ENCODE measurements around the gene ITSN1. TPM values are rescaled to one million over a fixed set of nuclear protein-coding genes. Genes with fewer than 3 reads are reported as not detected.
"Not testable (repeated sequence)": the region's sequence is repeated elsewhere in the genome, so short reads cannot be mapped to it uniquely, and the experiment has no call there.

The ITSN1 gene
- total RNA-seq, 1 experiment from 2014 or later: 50.3 TPM

DNA sequence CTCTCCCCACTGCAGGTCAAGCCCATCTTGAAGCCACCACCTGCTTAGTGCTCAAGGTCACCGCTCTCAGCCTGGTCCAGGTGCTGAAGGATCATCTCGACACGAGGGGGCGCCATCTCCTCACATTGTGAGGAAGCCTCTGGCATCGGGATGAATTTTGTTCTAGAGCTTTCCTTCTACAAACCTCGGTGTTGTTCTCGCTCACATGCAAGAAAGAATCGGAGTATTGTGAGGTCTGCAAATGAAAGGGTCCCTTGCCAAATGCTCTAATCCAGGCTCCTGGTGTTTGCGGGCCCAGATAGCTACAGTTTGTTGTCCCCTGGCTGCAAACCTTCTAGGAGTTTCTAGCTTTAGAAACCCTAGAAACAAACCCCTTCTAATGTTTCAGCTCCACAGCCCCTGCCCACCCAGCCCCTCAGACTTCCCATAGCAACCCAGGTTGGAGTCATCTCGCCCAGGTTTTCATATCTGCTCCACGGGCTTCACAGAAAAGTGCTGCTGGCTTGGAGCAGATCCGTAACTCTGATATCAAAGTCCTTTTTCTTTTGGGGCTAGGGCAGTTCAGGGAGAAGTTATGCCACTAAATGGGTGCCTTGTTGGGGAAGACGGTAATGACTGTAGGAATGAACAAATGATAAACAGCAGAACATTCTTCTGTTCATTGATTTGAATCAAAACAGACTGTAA, 281.9 kb downstream of the ITSN1 start:
- H3K27ac ChIP-seq (ENCODE audit: low read length): peak overlapping the region; percentile 76
- no peaks in the 10 kb centered on the region for H3K36me3 ChIP-seq (ENCODE audit: control insufficient read depth, insufficient read depth, low read length)
- no peak for TF ChIP-seq TCF7L2 (IDR thresholded peaks at IDR 0.05; ENCODE audit: low read depth, low read length)
- no peak for TF ChIP-seq POLR2AphosphoS5 (IDR thresholded peaks at IDR 0.05; ENCODE audit: low read depth, low read length)
- no peak for TF ChIP-seq SIN3A (IDR thresholded peaks at IDR 0.05; ENCODE audit: borderline replicate concordance, insufficient read depth, low read depth, low read length)
- TF ChIP-seq, protein P1, sequence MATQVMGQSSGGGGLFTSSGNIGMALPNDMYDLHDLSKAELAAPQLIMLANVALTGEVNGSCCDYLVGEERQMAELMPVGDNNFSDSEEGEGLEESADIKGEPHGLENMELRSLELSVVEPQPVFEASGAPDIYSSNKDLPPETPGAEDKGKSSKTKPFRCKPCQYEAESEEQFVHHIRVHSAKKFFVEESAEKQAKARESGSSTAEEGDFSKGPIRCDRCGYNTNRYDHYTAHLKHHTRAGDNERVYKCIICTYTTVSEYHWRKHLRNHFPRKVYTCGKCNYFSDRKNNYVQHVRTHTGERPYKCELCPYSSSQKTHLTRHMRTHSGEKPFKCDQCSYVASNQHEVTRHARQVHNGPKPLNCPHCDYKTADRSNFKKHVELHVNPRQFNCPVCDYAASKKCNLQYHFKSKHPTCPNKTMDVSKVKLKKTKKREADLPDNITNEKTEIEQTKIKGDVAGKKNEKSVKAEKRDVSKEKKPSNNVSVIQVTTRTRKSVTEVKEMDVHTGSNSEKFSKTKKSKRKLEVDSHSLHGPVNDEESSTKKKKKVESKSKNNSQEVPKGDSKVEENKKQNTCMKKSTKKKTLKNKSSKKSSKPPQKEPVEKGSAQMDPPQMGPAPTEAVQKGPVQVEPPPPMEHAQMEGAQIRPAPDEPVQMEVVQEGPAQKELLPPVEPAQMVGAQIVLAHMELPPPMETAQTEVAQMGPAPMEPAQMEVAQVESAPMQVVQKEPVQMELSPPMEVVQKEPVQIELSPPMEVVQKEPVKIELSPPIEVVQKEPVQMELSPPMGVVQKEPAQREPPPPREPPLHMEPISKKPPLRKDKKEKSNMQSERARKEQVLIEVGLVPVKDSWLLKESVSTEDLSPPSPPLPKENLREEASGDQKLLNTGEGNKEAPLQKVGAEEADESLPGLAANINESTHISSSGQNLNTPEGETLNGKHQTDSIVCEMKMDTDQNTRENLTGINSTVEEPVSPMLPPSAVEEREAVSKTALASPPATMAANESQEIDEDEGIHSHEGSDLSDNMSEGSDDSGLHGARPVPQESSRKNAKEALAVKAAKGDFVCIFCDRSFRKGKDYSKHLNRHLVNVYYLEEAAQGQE (IDR thresholded peaks at IDR 0.05; ENCODE audit: insufficient read depth in 1 of 2, low read depth in 2 of 2, low read length in 1 of 2): no peak
- TF ChIP-seq, protein P2, sequence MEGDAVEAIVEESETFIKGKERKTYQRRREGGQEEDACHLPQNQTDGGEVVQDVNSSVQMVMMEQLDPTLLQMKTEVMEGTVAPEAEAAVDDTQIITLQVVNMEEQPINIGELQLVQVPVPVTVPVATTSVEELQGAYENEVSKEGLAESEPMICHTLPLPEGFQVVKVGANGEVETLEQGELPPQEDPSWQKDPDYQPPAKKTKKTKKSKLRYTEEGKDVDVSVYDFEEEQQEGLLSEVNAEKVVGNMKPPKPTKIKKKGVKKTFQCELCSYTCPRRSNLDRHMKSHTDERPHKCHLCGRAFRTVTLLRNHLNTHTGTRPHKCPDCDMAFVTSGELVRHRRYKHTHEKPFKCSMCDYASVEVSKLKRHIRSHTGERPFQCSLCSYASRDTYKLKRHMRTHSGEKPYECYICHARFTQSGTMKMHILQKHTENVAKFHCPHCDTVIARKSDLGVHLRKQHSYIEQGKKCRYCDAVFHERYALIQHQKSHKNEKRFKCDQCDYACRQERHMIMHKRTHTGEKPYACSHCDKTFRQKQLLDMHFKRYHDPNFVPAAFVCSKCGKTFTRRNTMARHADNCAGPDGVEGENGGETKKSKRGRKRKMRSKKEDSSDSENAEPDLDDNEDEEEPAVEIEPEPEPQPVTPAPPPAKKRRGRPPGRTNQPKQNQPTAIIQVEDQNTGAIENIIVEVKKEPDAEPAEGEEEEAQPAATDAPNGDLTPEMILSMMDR (IDR thresholded peaks at IDR 0.05): peak; percentile 84
- H3K4me1 ChIP-seq (ENCODE audit: control insufficient read depth, insufficient read depth, low read length): peaks cover 22% of the 10 kb centered on the region
- DNase-seq (ENCODE audit: low read depth, low spot score): peak; percentile 51
- intact Hi-C loops (cut with micrococcal nuclease; ENCODE audit: unreplicated experiment) (loop anchor here (1.0 to 10.0 kb wide), 2 partner anchors 61 to 424 kb away; no protein-coding TSS in a partner anchor), in situ Hi-C loops (cut with HindIII; ENCODE audit: low pct_unique_long_range_greater_than_20kb, low sequenced_read_pairs) (no loop called here)
- POLR2A ChIA-PET: interaction anchor here (0.6 to 0.7 kb wide), 2 partner anchors 139 to 162 kb away, joined by 4 to 5 read pairs; no protein-coding TSS in a partner anchor
- CTCF ChIA-PET: interaction anchor here (0.6 to 1.7 kb wide), 9 partner anchors 24 to 1012 kb away, joined by 3 to 5 read pairs (median 4); partner anchors contain the start of gene KCNE2
- no peaks in the 10 kb centered on the region for H3K9me3 ChIP-seq (ENCODE audit: control insufficient read depth, insufficient read depth, low read depth, low read length)
- BruUV-seq (replicated peaks): no TSS peak
- H3K27me3 ChIP-seq (ENCODE audit: control insufficient read depth, insufficient read depth, low read length): no peaks in the 10 kb centered on the region
- ATAC-seq: peak; percentile 96
- peak overlapping the region in 1 of 2 experiments; percentile 23; a peak in 1 of 4 replicates for H3K4me3 ChIP-seq (ENCODE audit: low read depth in 2 of 2, low read length in 2 of 2)

DNA sequence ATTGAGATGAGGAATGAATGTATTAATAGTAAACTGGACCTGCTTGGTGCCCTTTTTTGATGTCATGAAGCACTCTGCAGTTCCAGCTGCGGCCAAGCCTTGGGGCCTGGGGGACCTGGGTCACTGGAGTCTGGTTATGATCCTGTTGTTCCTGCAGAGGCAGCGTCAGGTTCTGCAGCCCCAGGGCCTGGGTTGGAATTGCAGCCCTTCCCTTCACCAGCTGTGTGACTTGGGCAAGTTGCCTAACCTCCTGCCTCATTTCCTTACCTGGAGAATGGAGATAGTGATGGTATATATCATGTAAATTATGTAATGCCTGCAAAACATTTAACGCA, 282.4 kb downstream of the ITSN1 start:
- no TSS peak for BruUV-seq (replicated peaks)
- Histone ChIP-seq H3K36me3 (ENCODE audit: control insufficient read depth, insufficient read depth, low read length) (no peaks in the 10 kb centered on the region), H3K4me1 (ENCODE audit: control insufficient read depth, insufficient read depth, low read length) (peaks cover 22% of the 10 kb centered on the region), H3K9me3 (ENCODE audit: control insufficient read depth, insufficient read depth, low read depth, low read length) (no peaks in the 10 kb centered on the region), H3K27ac (ENCODE audit: low read length) (peak overlapping the region; percentile 76), H3K27me3 (ENCODE audit: control insufficient read depth, insufficient read depth, low read length) (no peaks in the 10 kb centered on the region), H3K4me3 (ENCODE audit: low read depth in 2 of 2, low read length in 2 of 2) (no peak overlapping the region)
- TF ChIP-seq, protein P2 (IDR thresholded peaks at IDR 0.05): no peak
- no peak for TF ChIP-seq TCF7L2 (IDR thresholded peaks at IDR 0.05; ENCODE audit: low read depth, low read length)
- no peak for TF ChIP-seq POLR2AphosphoS5 (IDR thresholded peaks at IDR 0.05; ENCODE audit: low read depth, low read length)
- TF ChIP-seq, protein P1 (IDR thresholded peaks at IDR 0.05; ENCODE audit: insufficient read depth in 1 of 2, low read depth in 2 of 2, low read length in 1 of 2): no peak
- no peak for TF ChIP-seq SIN3A (IDR thresholded peaks at IDR 0.05; ENCODE audit: borderline replicate concordance, insufficient read depth, low read depth, low read length)
- ChIA-PET CTCF (interaction anchor here (0.6 to 1.7 kb wide), 6 partner anchors 23 to 1011 kb away, joined by 3 to 5 read pairs (median 4); partner anchors contain the start of gene KCNE2), POLR2A (interaction anchor here (0.6 to 0.7 kb wide), 2 partner anchors 138 to 162 kb away, joined by 4 to 5 read pairs; no protein-coding TSS in a partner anchor)
- no peak for DNase-seq (ENCODE audit: low read depth, low spot score)
- in situ Hi-C loops (cut with HindIII; ENCODE audit: low pct_unique_long_range_greater_than_20kb, low sequenced_read_pairs) (no loop called here), intact Hi-C loops (cut with micrococcal nuclease; ENCODE audit: unreplicated experiment) (loop anchor here (1.0 to 10.0 kb wide), 2 partner anchors 60 to 424 kb away; no protein-coding TSS in a partner anchor)
- ATAC-seq: peak; percentile 75

DNA sequence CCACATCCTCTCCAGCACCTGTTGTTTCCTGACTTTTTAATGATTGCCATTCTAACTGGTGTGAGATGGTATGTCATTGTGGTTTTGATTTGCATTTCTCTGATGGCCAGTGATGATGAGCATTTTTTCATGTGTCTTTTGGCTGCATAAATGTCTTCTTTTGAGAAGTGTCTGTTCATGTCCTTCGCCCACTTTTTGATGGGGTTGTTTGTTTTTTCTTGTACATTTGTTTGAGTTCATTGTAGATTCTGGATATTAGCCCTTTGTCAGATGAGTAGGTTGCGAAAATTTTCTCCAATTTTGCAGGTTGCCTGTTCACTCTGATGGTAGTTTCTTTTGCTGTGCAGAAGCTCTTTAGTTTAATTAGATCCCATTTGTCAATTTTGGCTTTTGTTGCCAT, 283.9 kb downstream of the ITSN1 start:
- BruUV-seq (replicated peaks); H3K4me3 ChIP-seq (ENCODE audit: low read depth in 2 of 2, low read length in 2 of 2); H3K27ac ChIP-seq (ENCODE audit: low read length); POLR2A ChIA-PET; ATAC-seq; CTCF ChIA-PET; DNase-seq (ENCODE audit: low read depth, low spot score); H3K27me3 ChIP-seq (ENCODE audit: control insufficient read depth, insufficient read depth, low read length); H3K9me3 ChIP-seq (ENCODE audit: control insufficient read depth, insufficient read depth, low read depth, low read length); H3K36me3 ChIP-seq (ENCODE audit: control insufficient read depth, insufficient read depth, low read length); in situ Hi-C loops (cut with HindIII; ENCODE audit: low pct_unique_long_range_greater_than_20kb, low sequenced_read_pairs): not testable (repeated sequence)
- intact Hi-C loops (cut with micrococcal nuclease; ENCODE audit: unreplicated experiment): loop anchor here (10.0 kb wide), 1 partner anchor 59 kb away; no protein-coding TSS in a partner anchor
- peaks cover 22% of the 10 kb centered on the region for H3K4me1 ChIP-seq (ENCODE audit: control insufficient read depth, insufficient read depth, low read length)
